ENCODE results near the gene THOC2.
"Not testable (repeated sequence)": the region's sequence is repeated elsewhere in the genome, so short reads cannot be mapped to it uniquely, and the experiment has no call there.

THOC2 gene

GRCh38 chrX:123581586-123581985 lies 151.3 kb downstream of the THOC2 start:
- no peak for TF ChIP-seq ZNF274 (IDR thresholded peaks at IDR 0.05; ENCODE audit: low read depth, low read length)
- H3K4me3 ChIP-seq (ENCODE audit: low read length), result no peak overlapping the region

- no peak overlapping the region for H3K4me3 ChIP-seq (ENCODE audit: low read length)
- no peak for TF ChIP-seq ZNF274 (IDR thresholded peaks at IDR 0.05; ENCODE audit: low read depth, low read length)
Measured at GRCh38 chrX:123580792-123581191, 152.1 kb downstream of the THOC2 start.

- not testable (repeated sequence) for H3K4me3 ChIP-seq (ENCODE audit: low read length)
Measured at GRCh38 chrX:123574027-123574426, 158.8 kb downstream of the THOC2 start.

- no peak overlapping the region for H3K4me3 ChIP-seq (ENCODE audit: low read length)
- TF ChIP-seq ZNF274 (IDR thresholded peaks at IDR 0.05; ENCODE audit: low read depth, low read length), result no peak
Measured at GRCh38 chrX:123570011-123570590, 162.8 kb downstream of the THOC2 start.

- H3K4me3 ChIP-seq (ENCODE audit: low read length), result no peak overlapping the region
Measured at GRCh38 chrX:123563167-123563566, 169.7 kb downstream of the THOC2 start.

GRCh38 chrX:123562342-123563146 lies 170.3 kb downstream of the THOC2 start:
- H3K4me3 ChIP-seq (ENCODE audit: low read length), result no peak overlapping the region
- no peak for TF ChIP-seq ZNF274 (IDR thresholded peaks at IDR 0.05; ENCODE audit: low read depth, low read length)

More at GRCh38 chrX:123563167-123563566, 169.7 kb downstream of the THOC2 start:
- TF ChIP-seq ZNF274 (IDR thresholded peaks at IDR 0.05; ENCODE audit: low read depth, low read length), result no peak

GRCh38 chrX:123561439-123562215 lies 171.2 kb downstream of the THOC2 start:
- TF ChIP-seq ZNF274 (IDR thresholded peaks at IDR 0.05; ENCODE audit: low read depth, low read length), result no peak
- no peak overlapping the region for H3K4me3 ChIP-seq (ENCODE audit: low read length)

GRCh38 chrX:123550829-123551228 lies 182.0 kb downstream of the THOC2 start:
- no peak overlapping the region for H3K4me3 ChIP-seq (ENCODE audit: low read length)
- no peak for TF ChIP-seq ZNF274 (IDR thresholded peaks at IDR 0.05; ENCODE audit: low read depth, low read length)
